ENCODE data around the gene NSG1. TPM values are rescaled to one million over a fixed set of nuclear protein-coding genes. Genes with fewer than 3 reads are reported as not detected.
"Not testable (repeated sequence)": the region's sequence is repeated elsewhere in the genome, so short reads cannot be mapped to it uniquely, and the experiment has no call there.

The NSG1 gene
- polyA plus RNA-seq, 3 donors = 3.6 to 4.8 (median 4.3) TPM

- DNase-seq = no peak
These were observed 28.4 kb downstream of the NSG1 start for GRCh38 chr4:4415107-4415805.

DNA sequence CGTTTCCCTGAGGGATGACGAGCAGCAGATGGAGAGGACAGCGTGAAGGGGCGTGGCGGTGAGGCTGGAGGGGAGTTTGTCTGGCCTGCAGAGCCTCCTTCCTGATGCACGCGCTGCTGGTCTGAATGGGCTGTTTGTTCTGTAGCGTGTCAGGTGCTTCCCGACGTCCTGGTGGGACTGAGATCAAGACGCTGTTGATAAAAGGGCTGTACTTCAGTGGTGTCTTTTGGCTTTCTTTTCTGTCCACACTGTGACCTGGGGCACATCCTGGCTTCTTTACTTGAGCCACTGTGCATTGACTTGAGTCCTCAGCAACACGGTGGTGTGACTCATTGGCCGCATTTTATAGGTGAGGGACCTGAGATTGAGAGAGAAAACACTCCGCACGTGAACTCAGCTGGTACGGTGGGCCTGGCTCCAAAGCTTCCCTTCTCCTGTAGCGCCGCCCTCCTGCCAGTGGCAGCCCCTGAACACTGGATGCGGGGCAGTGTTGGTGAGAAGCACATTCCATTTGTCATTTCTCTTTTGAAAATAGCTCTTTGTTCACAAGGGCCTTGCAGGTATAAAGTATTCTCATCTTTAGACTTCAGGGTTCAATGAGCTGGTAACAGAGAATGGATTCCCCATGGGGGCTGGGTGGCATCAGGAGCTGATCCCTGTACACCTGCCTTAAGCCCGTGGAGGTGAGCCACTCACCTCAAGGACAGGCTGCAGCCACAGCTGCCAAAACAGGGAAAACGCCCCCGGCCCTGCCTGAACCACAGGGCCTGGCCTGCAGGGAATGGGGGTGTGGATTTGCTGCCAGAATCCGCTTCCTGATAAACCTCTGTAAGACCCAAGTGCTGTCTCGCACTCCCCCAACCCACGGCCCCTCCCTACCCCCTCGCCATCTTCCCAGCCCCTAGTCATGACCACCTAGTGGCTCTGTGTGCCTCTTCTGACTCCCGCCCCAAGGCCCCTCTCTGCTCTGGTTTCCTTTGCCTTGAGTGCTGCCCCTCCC, 29.2 kb downstream of the NSG1 start:
- no peak for DNase-seq

DNA sequence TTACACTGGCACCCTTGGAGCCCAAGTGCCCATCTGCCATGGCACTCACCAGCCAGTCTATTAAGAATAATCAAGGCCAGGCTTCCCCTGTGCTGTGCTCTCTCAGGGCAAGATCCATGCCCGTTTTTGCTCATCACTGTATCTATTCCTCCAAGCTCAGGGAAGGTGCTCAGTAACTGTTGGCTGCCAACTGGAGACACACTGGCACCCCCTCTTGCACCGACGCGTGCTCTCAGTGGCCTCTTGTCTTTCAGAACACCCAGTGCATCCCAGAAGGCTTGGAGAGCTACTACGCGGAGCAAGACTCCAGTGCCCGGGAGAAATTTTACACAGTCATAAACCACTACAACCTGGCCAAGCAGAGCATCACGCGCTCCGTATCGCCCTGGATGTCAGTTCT, 30.1 kb downstream of the NSG1 start:
- DNase-seq = no peak

DNA sequence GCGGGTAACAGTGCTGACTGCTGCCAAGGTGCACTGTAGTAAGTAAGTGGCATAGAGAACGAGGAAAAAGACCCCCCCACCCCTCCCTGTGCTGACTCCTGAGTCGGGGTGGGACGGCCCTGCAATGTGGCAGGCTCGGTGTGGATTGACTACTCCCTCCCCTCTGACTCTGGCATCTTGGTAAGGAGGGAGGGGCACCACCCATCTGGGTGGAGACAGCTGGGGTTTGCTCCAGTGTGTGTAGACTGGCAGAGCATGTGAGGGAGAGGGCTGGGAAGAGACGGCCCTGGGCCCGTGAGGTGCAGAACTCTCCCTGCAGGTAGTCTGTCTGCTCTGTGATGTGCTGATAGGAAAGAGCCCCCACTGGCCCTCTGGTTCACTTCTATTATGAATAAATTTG, 31.0 kb downstream of the NSG1 start:
- no peak for DNase-seq

DNA sequence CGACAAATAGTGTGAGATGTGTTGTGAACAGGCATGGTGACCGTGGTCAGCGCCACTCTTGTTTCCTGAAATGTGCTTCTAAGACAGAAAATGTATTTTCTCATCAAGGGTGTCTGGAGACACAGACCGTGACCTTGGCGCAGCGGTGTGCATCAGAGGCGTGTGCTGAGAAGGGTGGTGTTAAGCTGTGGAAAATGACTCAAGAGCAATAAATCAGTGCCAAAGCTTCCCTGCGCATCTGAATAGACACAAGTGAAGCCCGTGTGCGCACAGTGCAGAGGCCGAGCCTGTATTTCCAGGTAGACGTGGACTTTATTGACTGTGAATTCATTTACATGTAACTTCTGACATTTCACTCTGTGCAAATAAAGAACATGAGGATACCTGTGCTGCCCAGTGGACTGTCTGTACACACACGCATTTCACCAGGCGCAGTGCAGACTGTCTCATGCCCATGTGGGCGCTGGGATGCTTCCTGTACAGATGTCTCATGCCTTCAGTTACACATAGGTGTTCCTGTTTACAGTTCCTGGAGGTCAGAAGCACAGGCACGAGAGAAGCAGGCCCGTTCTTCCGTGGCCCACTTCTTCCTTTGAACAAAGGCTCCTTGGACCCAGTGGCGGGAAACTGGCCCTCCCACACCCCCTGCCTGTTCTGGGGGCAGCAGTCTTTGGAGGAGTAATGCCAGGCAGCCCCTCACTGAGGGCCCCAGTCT, 31.9 kb downstream of the NSG1 start:
- no peak for DNase-seq

DNA sequence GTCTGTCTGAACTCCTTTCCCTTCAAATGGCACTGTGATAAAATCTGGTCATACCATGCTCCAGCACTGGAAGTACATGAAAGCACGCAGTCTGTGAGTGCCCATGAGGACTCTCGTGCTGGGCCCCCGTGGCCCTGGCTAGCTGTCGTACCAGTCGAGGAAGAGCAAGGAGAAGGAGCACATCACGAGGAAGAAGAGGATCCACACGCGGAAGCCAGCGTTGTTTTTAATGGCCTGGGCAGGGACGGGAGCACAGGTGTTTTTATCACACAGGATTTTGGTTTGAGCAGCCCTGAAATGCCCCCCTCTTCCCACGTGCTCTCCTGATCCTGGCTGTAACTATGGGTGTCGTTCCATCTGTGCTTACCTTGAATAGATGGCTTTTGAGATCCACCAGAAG, 33.0 kb downstream of the NSG1 start:
- DNase-seq = no peak

- DNase-seq = no peak
These were observed 33.5 kb downstream of the NSG1 start for GRCh38 chr4:4420421-4420820.

DNA sequence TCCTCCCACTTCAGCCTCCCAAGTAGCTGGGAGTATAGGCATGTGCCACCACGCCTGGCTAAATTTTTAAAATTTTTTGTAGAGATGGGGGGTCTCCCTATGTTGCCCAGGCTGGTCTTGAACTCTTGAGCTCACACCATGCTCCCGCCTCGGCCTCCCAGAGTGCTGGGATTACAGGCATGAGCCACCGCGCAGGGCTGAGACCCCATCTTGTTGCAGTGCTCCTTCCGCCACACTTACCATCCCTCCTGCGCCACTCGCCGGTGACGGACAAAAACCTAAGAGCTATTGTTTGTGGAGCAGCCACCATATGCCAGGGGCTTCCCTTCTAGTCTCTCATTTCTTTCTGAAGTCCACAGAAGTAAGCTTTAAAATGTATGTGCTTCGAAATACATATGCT, 34.5 kb downstream of the NSG1 start:
- no peak for DNase-seq

DNA sequence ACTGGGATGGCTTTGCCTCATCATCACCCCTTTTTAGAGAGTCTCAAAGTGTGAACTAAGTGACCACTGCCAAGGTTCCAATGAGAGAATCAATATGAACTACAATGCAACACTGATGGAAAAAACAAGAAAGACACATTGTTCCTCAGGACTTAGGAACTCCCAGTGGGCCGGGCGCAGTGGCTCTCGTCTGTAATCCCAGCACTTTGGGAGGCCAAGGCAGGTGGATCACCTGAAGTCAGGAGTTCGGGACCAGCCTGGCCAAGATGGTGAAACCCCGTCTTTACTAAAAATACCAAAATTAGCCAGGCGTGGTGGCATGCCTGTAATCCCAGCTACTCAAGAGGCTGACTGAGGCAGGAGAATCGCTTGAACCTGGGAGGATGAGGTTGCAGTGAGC, 35.2 kb downstream of the NSG1 start:
- not testable (repeated sequence) for DNase-seq

DNA sequence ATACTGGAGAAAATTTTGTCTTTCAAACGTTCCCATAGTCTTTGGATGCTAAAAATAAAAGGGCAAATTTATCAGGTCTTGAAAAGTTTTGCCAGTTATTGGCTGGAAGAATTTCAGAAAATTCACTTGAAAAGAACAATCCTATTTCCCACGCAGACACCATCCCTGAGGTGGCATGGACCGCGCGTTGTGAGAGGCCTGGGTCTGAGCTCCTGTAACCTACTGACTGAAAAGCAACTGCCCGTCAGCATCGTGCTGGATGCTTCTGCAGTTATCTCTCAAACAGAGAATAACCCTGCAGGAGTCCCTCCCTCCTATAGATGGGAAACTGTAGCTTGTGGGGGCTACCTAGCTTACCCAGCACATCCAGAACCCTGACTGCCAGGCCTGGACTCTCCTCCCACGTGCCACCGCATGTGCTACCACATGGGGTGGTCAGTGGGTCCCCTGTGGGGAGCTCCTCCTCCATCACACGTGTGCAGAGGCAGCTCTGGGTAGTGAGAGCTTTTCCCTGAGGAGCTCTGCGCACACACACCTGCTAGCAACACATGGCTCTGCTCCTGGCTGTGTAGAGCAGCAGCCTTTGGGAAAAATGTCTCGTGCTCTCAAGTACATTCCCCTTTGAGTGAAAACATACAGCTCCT, 36.1 kb downstream of the NSG1 start:
- no peak for DNase-seq

DNA sequence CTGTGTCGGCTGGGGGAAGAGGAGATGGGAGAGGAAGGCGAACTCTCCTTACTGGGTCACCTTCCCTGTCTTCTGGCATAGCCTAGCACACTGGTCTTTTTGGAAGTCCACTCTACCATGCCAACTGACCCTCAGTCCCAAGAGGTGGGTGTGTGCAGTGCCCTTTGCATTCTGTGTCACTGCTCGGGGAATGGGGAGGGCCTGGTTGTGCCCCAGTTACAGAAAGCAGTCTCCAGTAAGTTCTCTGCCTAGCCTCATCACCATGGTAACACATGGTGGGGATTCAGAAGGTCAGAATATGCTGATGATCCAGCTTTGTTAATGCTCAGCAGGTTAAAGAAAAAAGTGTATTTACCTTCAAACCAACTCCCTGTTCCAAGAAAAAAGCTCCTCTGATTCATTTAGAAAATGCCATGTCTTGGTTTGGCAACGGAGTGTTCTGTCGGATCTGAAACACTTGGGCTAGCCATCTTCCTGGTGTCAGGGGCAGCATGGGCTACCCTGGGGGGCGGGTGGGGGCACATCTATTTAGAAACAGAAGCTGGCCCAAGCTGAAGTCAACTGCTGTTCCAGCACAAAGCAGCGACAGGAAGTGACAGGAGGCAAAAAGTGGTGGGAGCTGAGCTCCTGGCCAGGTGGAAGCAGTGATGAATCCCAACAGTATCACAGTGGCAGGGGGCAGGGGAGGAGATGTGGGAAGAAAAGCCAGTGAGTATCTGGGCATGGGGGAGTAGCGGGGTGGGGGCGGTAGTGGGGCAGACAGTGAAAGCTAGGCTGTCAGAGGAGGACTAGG, 37.0 kb downstream of the NSG1 start:
- no peak for DNase-seq

DNA sequence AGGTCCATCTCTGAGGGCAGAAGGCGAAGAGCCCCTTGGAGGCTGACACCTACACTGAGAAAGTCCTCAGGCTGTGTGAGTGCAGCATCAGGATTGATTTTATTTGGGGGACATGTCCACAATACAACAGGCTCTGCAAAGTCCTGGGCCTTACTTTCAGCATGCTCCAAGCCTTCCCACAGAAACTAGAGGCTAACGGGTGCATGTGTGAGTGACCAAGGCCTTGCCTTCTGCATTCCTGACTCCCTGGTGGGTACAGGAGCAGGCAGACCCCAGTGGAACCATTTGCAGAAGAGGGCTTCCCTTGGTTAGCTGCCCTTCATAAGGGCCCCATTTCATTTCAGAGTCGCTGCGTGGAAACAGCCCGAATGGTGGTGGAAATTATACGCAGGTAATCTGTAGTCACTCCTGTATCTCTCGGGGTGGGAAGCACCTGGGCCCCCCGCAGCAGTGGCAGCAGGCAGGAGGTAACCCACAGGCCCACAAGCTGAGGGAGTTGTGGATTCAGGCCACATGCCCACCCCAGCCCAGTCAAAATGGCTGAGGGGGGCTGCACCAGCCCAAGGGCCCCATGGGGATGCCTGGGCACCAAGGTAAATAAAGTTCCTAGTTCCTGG, 37.7 kb downstream of the NSG1 start:
- no peak for DNase-seq

GRCh38 chr4:4425119-4425690, 38.3 kb downstream of the NSG1 start:
- no peak for DNase-seq

- DNase-seq = no peak
These were observed 38.8 kb downstream of the NSG1 start for GRCh38 chr4:4425696-4426095.

DNA sequence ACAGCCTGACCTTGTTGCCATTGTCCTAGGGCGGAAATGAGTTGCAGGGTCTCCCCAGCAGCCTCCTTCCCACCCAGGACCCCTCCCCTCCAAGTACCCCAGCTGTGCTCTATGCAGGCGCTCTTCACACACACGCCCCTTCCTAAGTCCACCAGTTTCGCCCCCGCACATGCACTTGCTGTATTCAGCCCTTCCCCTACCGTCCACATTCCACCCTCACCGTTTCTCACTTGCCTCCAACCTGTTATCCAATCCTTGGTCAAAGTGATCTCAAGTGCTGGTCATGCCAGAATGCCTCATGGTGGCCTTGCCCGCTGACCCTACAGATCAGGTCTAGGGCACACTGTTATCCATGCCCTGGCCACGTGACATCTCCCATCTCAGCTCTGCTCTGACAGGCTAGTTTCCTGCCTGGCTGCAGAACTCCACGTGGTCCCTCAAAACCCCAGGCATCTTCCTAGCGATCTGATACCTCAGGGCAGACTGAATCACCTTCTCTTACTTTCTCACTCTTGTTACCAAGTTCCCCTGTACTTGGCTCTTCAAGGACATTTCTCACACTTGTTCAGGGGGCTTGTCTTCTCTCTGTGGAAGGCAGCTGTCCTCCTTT, 39.7 kb downstream of the NSG1 start:
- no peak for DNase-seq

GRCh38 chr4:4427121-4427870, 40.4 kb downstream of the NSG1 start:
- DNase-seq = no peak

DNA sequence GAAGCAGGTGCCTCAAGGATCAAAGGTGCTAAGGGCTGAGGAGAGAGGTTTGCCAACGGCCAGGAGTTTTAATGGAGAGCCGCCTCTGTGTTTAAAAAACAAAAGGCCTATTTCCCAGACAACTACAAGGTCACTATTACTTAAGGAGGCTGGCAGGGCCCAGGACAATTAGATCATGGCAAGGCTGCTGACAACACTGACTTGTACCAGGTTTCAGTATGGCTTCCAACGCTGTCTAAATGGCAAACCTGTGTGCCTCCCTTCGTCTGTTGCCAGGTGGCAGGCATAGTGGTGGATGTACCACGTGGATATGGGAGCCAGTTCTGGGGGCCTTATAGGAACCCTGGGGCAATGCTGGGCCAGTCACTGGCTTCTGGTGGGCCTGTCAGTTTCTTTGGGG, 41.0 kb downstream of the NSG1 start:
- DNase-seq = no peak

- no peak for DNase-seq
These were observed 42.3 kb downstream of the NSG1 start for GRCh38 chr4:4428966-4429875.
